Measurements from ENCODE around the gene KIF18A. TPM values are rescaled to one million over a fixed set of nuclear protein-coding genes. Genes with fewer than 3 reads are reported as not detected.

The KIF18A gene
- total and polyA plus RNA-seq, 2 of the 13 experiments (the other 11 are each of a cell fraction or from before 2014, with no cell fraction given), result 3.4 to 14.4 TPM

- peaks cover 36% of the 10 kb centered on the region for H3K79me2 ChIP-seq (ENCODE audit: insufficient read depth, low read length)
- H3K36me3 ChIP-seq (replicated peaks in 1 of 2; ENCODE audit: control insufficient read depth in 1 of 2, insufficient read depth in 2 of 2, low read length in 2 of 2), result peaks cover 0 to 5% of the 10 kb centered on the region in 2 experiments; a peak in 1 of 5 replicates
- ChIA-PET CTCF (ENCODE audit: low intra/inter-chr PET ratio, low total read pairs) (no interaction called here), POLR2A (interaction anchor here (0.9 kb wide), 1 partner anchor 8 kb away, joined by 3 read pairs; no protein-coding TSS in a partner anchor)
- in situ Hi-C loops (cut with HindIII; ENCODE audit: extremely low pct_ligation_motif_present, low pct_unique_long_range_greater_than_20kb) (no loop called here), intact Hi-C loops (cut with micrococcal nuclease; ENCODE audit: unreplicated experiment) (no loop called here)
- FAIRE-seq (no peak), ATAC-seq (no peak), DNase-seq (ENCODE audit: low spot score) (no peak)
- TF ChIP-seq SNAPC5 (CRISPR knock-in tag; IDR thresholded peaks at IDR 0.05; ENCODE audit: borderline replicate concordance) (no peak), TP53 (CRISPR knock-in tag; conservative IDR thresholded peaks at IDR 0.05) (no peak), ZNF292 (CRISPR knock-in tag; IDR thresholded peaks at IDR 0.05; ENCODE audit: borderline replicate concordance, low read depth) (no peak), ZBTB34 (CRISPR knock-in tag; IDR thresholded peaks at IDR 0.05) (no peak), KLF6 (CRISPR knock-in tag; IDR thresholded peaks at IDR 0.05) (no peak), ZNF318 (CRISPR knock-in tag; IDR thresholded peaks at IDR 0.05) (no peak), ZNF530 (CRISPR knock-in tag; IDR thresholded peaks at IDR 0.05; ENCODE audit: low read depth) (no peak), MXD3 (CRISPR knock-in tag; IDR thresholded peaks at IDR 0.05) (no peak), ZNF33A (CRISPR knock-in tag; IDR thresholded peaks at IDR 0.05; ENCODE audit: borderline replicate concordance) (no peak), ZNF317 (CRISPR knock-in tag; IDR thresholded peaks at IDR 0.05) (no peak), IRX3 (CRISPR knock-in tag; IDR thresholded peaks at IDR 0.05; ENCODE audit: borderline replicate concordance, low read depth) (no peak), RORA (CRISPR knock-in tag; IDR thresholded peaks at IDR 0.05) (no peak)
- no peak overlapping the region for H3K27ac ChIP-seq (ENCODE audit: extremely low read length, insufficient read depth, low read length)
- BruUV-seq (replicated peaks), result no TSS peak
- peaks cover 31% of the 10 kb centered on the region for H3K4me1 ChIP-seq (ENCODE audit: insufficient read depth, low read length)
- H3K4me3 ChIP-seq (replicated peaks in 1 of 3; ENCODE audit: insufficient read depth in 1 of 3, low read depth in 2 of 3, low read length in 3 of 3), result no peak overlapping the region
- no peaks in the 10 kb centered on the region for H3K9me3 ChIP-seq (ENCODE audit: low read length)
- WGBS (ENCODE audit: low lambda C conversion rate), result 100% methylated on average over 1 of the region's 1 CpG
- no peaks in the 10 kb centered on the region for H4K20me1 ChIP-seq (ENCODE audit: insufficient read depth, low read length)
- no peaks in the 10 kb centered on the region for H3K27me3 ChIP-seq (ENCODE audit: control insufficient read depth in 1 of 2, insufficient read depth in 2 of 2, low read length in 2 of 2)
- no peak overlapping the region for H3K4me2 ChIP-seq (ENCODE audit: low read depth, low read length)
- no peak overlapping the region for H3K9ac ChIP-seq (ENCODE audit: insufficient read depth, low read depth, low read length)
- H2AFZ ChIP-seq (ENCODE audit: low read length), result no peak overlapping the region
Measured at GRCh38 chr11:28098257-28098656, 9.7 kb downstream of the KIF18A start.
